ENCODE data around the gene IFNGR1.

Gene IFNGR1

GRCh38 chr6:137172734-137173431, 46.3 kb downstream of the IFNGR1 start:
- H3K4me3 ChIP-seq (ENCODE audit: low read depth in 1 of 2, low read length in 2 of 2), result no peak overlapping the region
- H3K9me3 ChIP-seq (ENCODE audit: control insufficient read depth in 1 of 2, low read length in 2 of 2), result no peaks in the 10 kb centered on the region
- no peak overlapping the region for H3K27ac ChIP-seq (ENCODE audit: low read length)
- no peaks in the 10 kb centered on the region for H3K27me3 ChIP-seq (ENCODE audit: low read depth, low read length)
- H3K36me3 ChIP-seq (ENCODE audit: control insufficient read depth in 1 of 2, insufficient read depth in 2 of 2, low read length in 2 of 2), result no peaks in the 10 kb centered on the region
- H3K4me1 ChIP-seq (ENCODE audit: control insufficient read depth in 1 of 2, insufficient read depth in 2 of 2, low read length in 2 of 2), result no peaks in the 10 kb centered on the region

- H3K36me3 ChIP-seq (ENCODE audit: control insufficient read depth in 1 of 2, insufficient read depth in 2 of 2, low read length in 2 of 2), result no peaks in the 10 kb centered on the region
- H3K9me3 ChIP-seq (ENCODE audit: control insufficient read depth in 1 of 2, low read length in 2 of 2), result no peaks in the 10 kb centered on the region
- no peaks in the 10 kb centered on the region for H3K4me1 ChIP-seq (ENCODE audit: control insufficient read depth in 1 of 2, insufficient read depth in 2 of 2, low read length in 2 of 2)
- no peak overlapping the region for H3K27ac ChIP-seq (ENCODE audit: low read length)
- no peak overlapping the region for H3K4me3 ChIP-seq (ENCODE audit: low read depth in 1 of 2, low read length in 2 of 2)
- no peaks in the 10 kb centered on the region for H3K27me3 ChIP-seq (ENCODE audit: low read depth, low read length)
These were observed 47.1 kb downstream of the IFNGR1 start for GRCh38 chr6:137171824-137172733.

- no peaks in the 10 kb centered on the region for H3K9me3 ChIP-seq (ENCODE audit: control insufficient read depth in 1 of 2, low read length in 2 of 2)
- no peak overlapping the region for H3K27ac ChIP-seq (ENCODE audit: low read length)
- no peaks in the 10 kb centered on the region for H3K27me3 ChIP-seq (ENCODE audit: low read depth, low read length)
- no peak overlapping the region for H3K4me3 ChIP-seq (ENCODE audit: low read depth in 1 of 2, low read length in 2 of 2)
- no peaks in the 10 kb centered on the region for H3K4me1 ChIP-seq (ENCODE audit: control insufficient read depth in 1 of 2, insufficient read depth in 2 of 2, low read length in 2 of 2)
- H3K36me3 ChIP-seq (ENCODE audit: control insufficient read depth in 1 of 2, insufficient read depth in 2 of 2, low read length in 2 of 2), result no peaks in the 10 kb centered on the region
These were observed 48.2 kb downstream of the IFNGR1 start for GRCh38 chr6:137171053-137171374.

GRCh38 chr6:137170266-137171052, 48.7 kb downstream of the IFNGR1 start:
- Histone ChIP-seq H3K36me3 (ENCODE audit: control insufficient read depth in 1 of 2, insufficient read depth in 2 of 2, low read length in 2 of 2) (no peaks in the 10 kb centered on the region), H3K27me3 (ENCODE audit: low read depth, low read length) (no peaks in the 10 kb centered on the region), H3K4me3 (ENCODE audit: low read depth in 1 of 2, low read length in 2 of 2) (no peak overlapping the region), H3K9me3 (ENCODE audit: control insufficient read depth in 1 of 2, low read length in 2 of 2) (no peaks in the 10 kb centered on the region), H3K4me1 (ENCODE audit: control insufficient read depth in 1 of 2, insufficient read depth in 2 of 2, low read length in 2 of 2) (no peaks in the 10 kb centered on the region), H3K27ac (ENCODE audit: low read length) (no peak overlapping the region)

- Histone ChIP-seq H3K27ac (ENCODE audit: low read length) (no peak overlapping the region), H3K27me3 (ENCODE audit: low read depth, low read length) (no peaks in the 10 kb centered on the region), H3K4me3 (ENCODE audit: low read depth in 1 of 2, low read length in 2 of 2) (no peak overlapping the region), H3K36me3 (ENCODE audit: control insufficient read depth in 1 of 2, insufficient read depth in 2 of 2, low read length in 2 of 2) (no peaks in the 10 kb centered on the region), H3K4me1 (ENCODE audit: control insufficient read depth in 1 of 2, insufficient read depth in 2 of 2, low read length in 2 of 2) (no peaks in the 10 kb centered on the region), H3K9me3 (ENCODE audit: control insufficient read depth in 1 of 2, low read length in 2 of 2) (no peaks in the 10 kb centered on the region)
These were observed 51.3 kb downstream of the IFNGR1 start for GRCh38 chr6:137167702-137168377.

GRCh38 chr6:137166247-137167098, 52.7 kb downstream of the IFNGR1 start:
- Histone ChIP-seq H3K9me3 (ENCODE audit: control insufficient read depth in 1 of 2, low read length in 2 of 2) (no peaks in the 10 kb centered on the region), H3K4me3 (ENCODE audit: low read depth in 1 of 2, low read length in 2 of 2) (no peak overlapping the region), H3K27ac (ENCODE audit: low read length) (no peak overlapping the region), H3K27me3 (ENCODE audit: low read depth, low read length) (no peaks in the 10 kb centered on the region), H3K4me1 (ENCODE audit: control insufficient read depth in 1 of 2, insufficient read depth in 2 of 2, low read length in 2 of 2) (no peaks in the 10 kb centered on the region), H3K36me3 (ENCODE audit: control insufficient read depth in 1 of 2, insufficient read depth in 2 of 2, low read length in 2 of 2) (no peaks in the 10 kb centered on the region)

- no peak overlapping the region for H3K27ac ChIP-seq (ENCODE audit: low read length)
- H3K4me1 ChIP-seq (ENCODE audit: control insufficient read depth in 1 of 2, insufficient read depth in 2 of 2, low read length in 2 of 2), result no peaks in the 10 kb centered on the region
These were observed 53.6 kb downstream of the IFNGR1 start for GRCh38 chr6:137165375-137166246.

GRCh38 chr6:137163732-137164318, 55.4 kb downstream of the IFNGR1 start:
- no peaks in the 10 kb centered on the region for H3K36me3 ChIP-seq (ENCODE audit: control insufficient read depth in 1 of 2, insufficient read depth in 2 of 2, low read length in 2 of 2)
- no peaks in the 10 kb centered on the region for H3K27me3 ChIP-seq (ENCODE audit: low read depth, low read length)
- H3K9me3 ChIP-seq (ENCODE audit: control insufficient read depth in 1 of 2, low read length in 2 of 2), result no peaks in the 10 kb centered on the region
- no peak overlapping the region for H3K27ac ChIP-seq (ENCODE audit: low read length)
- no peaks in the 10 kb centered on the region for H3K4me1 ChIP-seq (ENCODE audit: control insufficient read depth in 1 of 2, insufficient read depth in 2 of 2, low read length in 2 of 2)
- no peak overlapping the region for H3K4me3 ChIP-seq (ENCODE audit: low read depth in 1 of 2, low read length in 2 of 2)

More at GRCh38 chr6:137165375-137166246, 53.6 kb downstream of the IFNGR1 start:
- Histone ChIP-seq H3K27me3 (ENCODE audit: low read depth, low read length) (no peaks in the 10 kb centered on the region), H3K9me3 (ENCODE audit: control insufficient read depth in 1 of 2, low read length in 2 of 2) (no peaks in the 10 kb centered on the region), H3K4me3 (ENCODE audit: low read depth in 1 of 2, low read length in 2 of 2) (no peak overlapping the region), H3K36me3 (ENCODE audit: control insufficient read depth in 1 of 2, insufficient read depth in 2 of 2, low read length in 2 of 2) (no peaks in the 10 kb centered on the region)

- Histone ChIP-seq H3K4me1 (ENCODE audit: control insufficient read depth in 1 of 2, insufficient read depth in 2 of 2, low read length in 2 of 2) (no peaks in the 10 kb centered on the region), H3K36me3 (ENCODE audit: control insufficient read depth in 1 of 2, insufficient read depth in 2 of 2, low read length in 2 of 2) (no peaks in the 10 kb centered on the region), H3K27me3 (ENCODE audit: low read depth, low read length) (no peaks in the 10 kb centered on the region), H3K4me3 (ENCODE audit: low read depth in 1 of 2, low read length in 2 of 2) (no peak overlapping the region), H3K9me3 (ENCODE audit: control insufficient read depth in 1 of 2, low read length in 2 of 2) (no peaks in the 10 kb centered on the region), H3K27ac (ENCODE audit: low read length) (no peak overlapping the region)
These were observed 56.4 kb downstream of the IFNGR1 start for GRCh38 chr6:137162692-137163306.

Data from muscle layer of duodenum (tissue), 2 donors.